ENCODE measurements around the gene PRM3.

The PRM3 gene

GRCh38 chr16:11245222-11245737, 28.1 kb downstream of the PRM3 start:
- no peak for DNase-seq (ENCODE audit: low read depth in 2 of 2)

GRCh38 chr16:11242658-11243057, 30.8 kb downstream of the PRM3 start:
- no peak for DNase-seq (ENCODE audit: low read depth in 2 of 2)

- no peak for DNase-seq (ENCODE audit: low read depth in 2 of 2)
Observed at GRCh38 chr16:11241480-11242204, 31.8 kb downstream of the PRM3 start.

GRCh38 chr16:11240636-11241473, 32.6 kb downstream of the PRM3 start:
- no peak for DNase-seq (ENCODE audit: low read depth in 2 of 2)

GRCh38 chr16:11239644-11240632, 33.5 kb downstream of the PRM3 start:
- no peak for DNase-seq (ENCODE audit: low read depth in 2 of 2)

- DNase-seq (ENCODE audit: low read depth in 2 of 2) = no peak
Observed at GRCh38 chr16:11238272-11239202, 34.9 kb downstream of the PRM3 start.

GRCh38 chr16:11236461-11237254, 36.8 kb downstream of the PRM3 start:
- no peak for DNase-seq (ENCODE audit: low read depth in 2 of 2)

GRCh38 chr16:11235703-11235991, 37.8 kb downstream of the PRM3 start:
- no peak for DNase-seq (ENCODE audit: low read depth in 2 of 2)

- DNase-seq (ENCODE audit: low read depth in 2 of 2) = no peak
Observed at GRCh38 chr16:11234884-11235702, 38.3 kb downstream of the PRM3 start.

GRCh38 chr16:11233727-11234376, 39.6 kb downstream of the PRM3 start:
- DNase-seq (ENCODE audit: low read depth in 2 of 2) = peak; percentile 80 to 87

GRCh38 chr16:11232852-11233726, 40.3 kb downstream of the PRM3 start:
- DNase-seq (ENCODE audit: low read depth in 2 of 2) = peak; percentile 93

GRCh38 chr16:11232302-11232851, 41.1 kb downstream of the PRM3 start:
- no peak for DNase-seq (ENCODE audit: low read depth in 2 of 2)

- DNase-seq (ENCODE audit: low read depth in 2 of 2) = no peak
Observed at GRCh38 chr16:11231367-11231970, 42.0 kb downstream of the PRM3 start.

- no peak for DNase-seq (ENCODE audit: low read depth in 2 of 2)
Observed at GRCh38 chr16:11229906-11230305, 43.5 kb downstream of the PRM3 start.

GRCh38 chr16:11229432-11229831, 44.0 kb downstream of the PRM3 start:
- DNase-seq (ENCODE audit: low read depth in 2 of 2) = no peak

- no peak for DNase-seq (ENCODE audit: low read depth in 2 of 2)
Observed at GRCh38 chr16:11225677-11226549, 47.5 kb downstream of the PRM3 start.

All from stimulated activated CD8-positive, alpha-beta memory T cell treated with anti-CD3 and anti-CD28 coated beads, Interleukin-15, amount 100 ng/mL, for 48 hours (primary cell).